GM12873 (cell line): Measurements from ENCODE around the gene SFN.

Experiments used
- TF ChIP-seq, protein P1 (sequence below): IDR thresholded peaks from 2 replicates; pipeline ENCODE4 v1.5.1; 2012; ENCODE audit warnings: low read depth, mild to moderate bottlenecking, moderate library complexity, low read length, control low read depth; ENCODE audit not compliant: insufficient read depth; ENCODE audit errors: missing control alignments

SFN gene

DNA sequence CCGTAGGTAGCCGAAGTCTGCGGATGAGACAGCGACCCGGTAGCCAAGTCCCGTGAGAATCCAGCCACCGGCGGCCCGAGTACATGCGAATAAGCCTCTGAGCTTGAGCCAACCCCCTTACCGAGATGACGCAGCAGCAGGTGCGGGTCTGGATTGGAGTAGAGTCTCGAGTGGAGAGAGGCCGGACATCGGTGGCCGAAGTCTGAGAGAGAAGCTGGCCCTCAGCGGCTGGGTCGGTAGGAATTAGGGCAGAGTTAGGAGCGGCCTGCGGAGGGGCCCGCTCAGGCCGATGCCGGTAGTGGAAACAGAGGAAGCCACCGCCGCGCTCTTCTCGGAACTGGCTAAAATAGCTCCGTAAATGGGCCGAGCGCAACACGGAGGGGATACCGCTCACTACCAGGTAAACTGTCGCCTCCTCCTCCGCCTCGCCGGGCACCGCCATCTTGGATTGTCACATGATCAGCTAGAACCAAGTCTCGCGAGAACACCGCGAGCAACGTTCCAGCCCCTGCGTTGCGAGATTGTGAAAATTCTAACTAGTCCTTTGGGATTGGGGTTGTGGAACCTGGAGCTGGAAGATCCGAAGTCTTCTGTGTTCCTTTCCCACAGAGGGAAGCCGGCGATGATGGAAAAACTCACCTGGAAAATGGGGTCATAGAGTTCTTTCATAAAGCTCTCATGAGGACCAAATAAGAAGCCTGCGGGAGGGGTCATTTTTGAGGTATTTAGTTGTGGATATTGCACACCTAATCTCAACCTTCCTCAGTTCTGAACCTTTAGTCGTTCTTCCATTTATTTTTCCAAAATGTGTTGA lies 37.3 kb downstream of the SFN start, which contains the start of gene GPATCH3:
TSS of gene GPATCH3 (minus strand) at position 467 of the 814 bp plus-strand sequence. CDS start at position 442, 25 bp downstream.
- TF ChIP-seq, protein P1, sequence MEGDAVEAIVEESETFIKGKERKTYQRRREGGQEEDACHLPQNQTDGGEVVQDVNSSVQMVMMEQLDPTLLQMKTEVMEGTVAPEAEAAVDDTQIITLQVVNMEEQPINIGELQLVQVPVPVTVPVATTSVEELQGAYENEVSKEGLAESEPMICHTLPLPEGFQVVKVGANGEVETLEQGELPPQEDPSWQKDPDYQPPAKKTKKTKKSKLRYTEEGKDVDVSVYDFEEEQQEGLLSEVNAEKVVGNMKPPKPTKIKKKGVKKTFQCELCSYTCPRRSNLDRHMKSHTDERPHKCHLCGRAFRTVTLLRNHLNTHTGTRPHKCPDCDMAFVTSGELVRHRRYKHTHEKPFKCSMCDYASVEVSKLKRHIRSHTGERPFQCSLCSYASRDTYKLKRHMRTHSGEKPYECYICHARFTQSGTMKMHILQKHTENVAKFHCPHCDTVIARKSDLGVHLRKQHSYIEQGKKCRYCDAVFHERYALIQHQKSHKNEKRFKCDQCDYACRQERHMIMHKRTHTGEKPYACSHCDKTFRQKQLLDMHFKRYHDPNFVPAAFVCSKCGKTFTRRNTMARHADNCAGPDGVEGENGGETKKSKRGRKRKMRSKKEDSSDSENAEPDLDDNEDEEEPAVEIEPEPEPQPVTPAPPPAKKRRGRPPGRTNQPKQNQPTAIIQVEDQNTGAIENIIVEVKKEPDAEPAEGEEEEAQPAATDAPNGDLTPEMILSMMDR = no peak

DNA sequence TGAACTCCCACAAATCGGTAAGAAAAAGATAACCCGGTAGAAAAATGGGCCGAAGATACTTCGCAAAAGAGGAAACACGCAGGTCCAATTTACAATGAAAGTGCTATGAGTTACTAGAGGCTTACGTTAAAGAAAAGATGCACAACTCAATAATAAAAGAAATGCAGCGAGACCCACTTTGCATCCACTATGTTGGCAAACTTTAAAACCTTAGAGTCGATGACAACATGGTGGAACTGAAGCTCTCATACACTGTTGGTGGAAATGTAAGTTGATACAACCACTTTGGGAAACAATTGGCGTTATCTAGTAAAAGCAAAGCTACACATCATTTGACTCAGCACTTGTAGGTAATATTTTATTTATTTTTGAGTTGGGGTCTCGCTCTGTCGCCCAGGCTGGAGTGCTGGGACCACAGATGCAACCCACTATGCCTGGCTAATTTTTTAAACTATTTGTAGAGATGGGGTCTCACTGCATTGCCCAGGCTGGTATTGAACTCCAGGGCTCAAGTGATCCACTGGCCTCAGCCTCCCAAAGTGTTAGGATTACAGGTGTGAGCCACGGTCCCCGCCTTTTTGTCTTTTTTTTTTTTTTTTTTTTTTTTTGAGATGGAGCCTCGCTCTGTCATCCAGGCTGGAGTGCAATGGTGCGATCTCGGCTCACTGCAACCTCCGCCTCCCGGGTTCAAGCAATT lies 38.0 kb downstream of the SFN start:
- TF ChIP-seq, protein P1 = no peak

DNA sequence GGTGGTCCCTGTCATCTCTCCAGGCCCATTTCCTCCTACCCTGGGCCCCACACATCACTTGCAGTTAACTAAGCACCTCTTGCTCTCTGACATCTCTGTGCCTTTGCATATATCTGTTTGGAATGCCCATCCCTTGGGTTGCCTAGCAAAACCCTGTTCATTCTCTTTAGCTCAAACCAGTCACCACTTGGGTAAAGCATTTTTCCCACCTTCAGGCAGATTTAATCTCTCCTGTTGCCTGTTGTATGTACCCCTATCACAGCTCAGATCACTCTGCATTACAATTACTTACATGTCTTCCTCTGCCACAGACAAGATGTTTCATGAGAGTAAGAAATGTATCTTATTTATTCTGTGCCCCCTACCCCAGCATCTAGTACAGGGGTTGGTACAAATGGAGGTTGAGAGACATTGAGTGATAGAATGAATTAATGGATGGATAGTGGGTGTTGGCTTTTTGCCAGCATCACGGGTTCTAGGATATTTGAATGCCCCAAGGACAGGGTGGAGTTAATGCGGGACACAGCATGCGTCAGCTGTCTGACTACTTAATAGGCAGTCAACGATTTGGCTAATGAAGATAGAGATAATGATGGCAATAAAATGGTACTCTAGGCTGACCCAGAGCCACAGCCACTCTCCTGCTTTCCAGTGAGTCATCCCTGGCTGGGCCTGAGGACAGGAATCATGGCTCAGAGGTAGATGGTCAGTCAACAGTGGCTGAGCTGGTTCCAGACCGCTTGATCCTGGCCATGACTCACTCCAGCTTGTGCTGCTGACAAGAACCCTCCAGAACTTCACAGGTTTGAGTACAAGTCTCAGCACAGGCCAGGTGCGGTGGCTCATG lies 44.3 kb downstream of the SFN start:
- TF ChIP-seq, protein P1 = no peak

DNA sequence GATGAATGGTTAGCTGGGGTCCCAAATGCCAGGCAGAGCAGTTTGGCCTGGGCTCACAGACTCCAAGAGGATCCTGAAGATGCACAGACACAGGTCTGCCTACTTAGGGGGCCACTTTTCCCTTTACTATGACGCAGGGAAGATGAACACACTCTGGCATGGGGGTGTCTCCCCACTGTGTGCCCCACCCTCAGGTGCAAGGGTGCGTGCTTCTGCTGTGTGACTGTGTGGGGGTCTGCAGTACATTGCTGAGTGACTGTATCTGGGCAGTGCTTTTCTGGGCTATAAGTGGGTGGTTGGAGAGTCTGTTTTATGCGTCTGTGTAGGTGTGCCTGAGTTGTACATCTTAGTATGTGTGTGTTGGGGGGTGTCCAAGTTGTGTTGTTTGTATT lies 47.0 kb downstream of the SFN start:
- TF ChIP-seq, protein P1 = no peak

DNA sequence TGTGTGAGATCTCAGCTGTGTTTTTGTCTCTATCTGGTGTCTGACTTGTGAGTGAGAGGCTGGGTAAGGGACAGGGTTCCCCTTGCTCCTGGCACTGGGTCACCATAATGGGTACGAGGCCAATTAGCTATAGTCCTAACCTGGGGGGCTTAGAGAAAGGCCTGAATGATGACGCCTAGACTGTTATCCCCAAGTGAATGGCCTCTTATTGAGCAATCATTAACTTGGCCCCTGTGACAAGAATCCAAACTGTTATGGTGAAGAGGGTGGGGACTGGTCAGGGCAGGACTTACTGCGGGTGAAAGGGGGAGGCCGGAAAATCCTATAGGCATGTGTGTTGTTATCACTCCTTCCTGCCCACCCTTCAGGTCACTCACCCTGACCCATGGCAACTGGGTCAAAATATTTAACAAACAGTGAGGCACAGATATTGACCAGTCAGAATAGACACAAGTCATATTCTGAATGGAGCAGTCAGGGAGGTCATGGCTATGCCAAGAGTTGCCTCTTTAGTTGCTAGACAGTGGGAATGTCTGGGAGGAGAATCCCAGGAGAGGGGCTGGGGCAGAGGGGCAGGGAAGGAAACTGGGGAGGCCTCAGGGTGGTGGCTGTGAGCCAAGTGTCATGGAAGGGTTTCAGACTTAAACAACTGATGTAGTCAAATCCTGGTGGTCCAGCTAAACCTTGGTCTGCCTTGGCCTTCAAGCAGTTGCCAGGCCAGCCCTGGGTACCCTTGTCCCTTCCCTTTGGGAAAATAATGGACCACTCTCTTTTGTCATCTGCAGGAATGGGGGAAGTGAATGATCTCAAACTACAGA lies 47.6 kb downstream of the SFN start:
- TF ChIP-seq, protein P1 = no peak

DNA sequence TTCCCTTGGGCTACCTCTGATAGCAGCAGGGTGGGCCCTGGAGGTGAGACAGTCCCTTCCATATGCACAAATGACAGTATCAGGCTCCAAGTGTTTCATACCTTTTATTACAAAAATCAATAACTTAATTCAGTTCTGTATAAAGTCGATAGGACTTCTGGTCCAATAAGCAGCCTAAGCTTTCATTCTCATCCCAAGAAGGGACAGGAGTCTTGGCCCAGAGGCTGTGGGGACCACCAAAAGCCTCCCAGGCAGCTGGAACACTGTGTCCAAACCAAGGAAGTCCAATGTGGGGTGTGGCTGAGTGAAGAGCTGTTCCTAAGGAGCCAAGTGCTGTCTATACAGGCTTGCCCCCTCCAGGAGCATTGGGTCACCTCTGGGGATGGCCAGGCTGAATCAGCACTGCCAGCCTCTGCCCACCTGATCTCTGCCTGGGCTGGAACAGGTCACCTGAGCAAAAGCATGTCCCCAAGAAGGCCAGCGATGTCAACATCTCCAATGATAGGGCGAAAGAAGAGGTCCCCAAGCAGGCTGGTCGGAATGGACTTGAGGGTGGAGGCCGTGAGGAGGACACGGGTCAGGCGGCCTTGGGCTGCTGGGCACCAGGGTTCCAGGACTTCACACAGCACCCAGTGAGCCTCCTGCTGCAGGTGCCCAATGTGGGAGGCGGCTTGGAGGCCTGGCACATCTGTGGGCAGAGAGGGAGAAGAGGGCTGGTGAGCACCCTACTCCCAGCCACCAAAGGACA lies 48.6 kb downstream of the SFN start:
- TF ChIP-seq, protein P1 = no peak
